HG03342 (cell line): ENCODE measurements around the gene DHX38.
A peak's percentile ranks its signal among the peaks of the same experiment; 100 is the strongest.

Experiments used
- ATAC-seq: cut with Tn5 transposase; IDR thresholded peaks from one replicate; pipeline ENCODE4 v1.9.1; 2021; ENCODE audit warnings: mild to moderate bottlenecking, moderate library complexity; ENCODE audit not compliant: unreplicated experiment

DHX38 gene

DNA sequence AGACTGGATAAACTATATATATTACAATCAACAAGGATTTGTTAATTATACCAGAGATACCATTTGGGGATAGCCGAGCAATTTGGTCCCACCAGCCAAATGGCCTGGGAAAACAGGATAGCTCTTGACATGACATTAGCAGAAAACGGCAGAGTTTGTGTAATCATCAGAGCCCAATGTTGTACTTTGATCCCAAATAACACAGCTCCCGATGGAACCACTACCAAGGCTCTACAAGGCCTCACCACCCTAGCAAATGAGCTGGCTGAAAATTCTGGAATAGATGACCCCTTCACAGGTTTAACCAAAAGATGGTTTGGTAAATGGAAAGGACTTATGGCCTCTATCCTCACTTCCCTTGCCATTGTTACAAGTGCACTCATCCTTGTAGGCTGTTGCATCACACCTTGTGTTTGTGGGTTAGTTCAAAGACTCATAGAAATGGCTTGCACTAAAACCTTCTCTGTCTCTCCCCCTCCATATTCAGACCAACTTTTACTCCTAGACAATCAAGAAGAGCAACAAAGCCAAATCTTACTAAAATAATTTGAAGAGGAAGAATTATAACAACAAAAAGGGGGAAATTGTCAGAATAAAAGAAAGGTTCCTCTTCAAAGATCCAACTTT is 9.8 kb upstream of the DHX38 start:
- no peak for ATAC-seq

DNA sequence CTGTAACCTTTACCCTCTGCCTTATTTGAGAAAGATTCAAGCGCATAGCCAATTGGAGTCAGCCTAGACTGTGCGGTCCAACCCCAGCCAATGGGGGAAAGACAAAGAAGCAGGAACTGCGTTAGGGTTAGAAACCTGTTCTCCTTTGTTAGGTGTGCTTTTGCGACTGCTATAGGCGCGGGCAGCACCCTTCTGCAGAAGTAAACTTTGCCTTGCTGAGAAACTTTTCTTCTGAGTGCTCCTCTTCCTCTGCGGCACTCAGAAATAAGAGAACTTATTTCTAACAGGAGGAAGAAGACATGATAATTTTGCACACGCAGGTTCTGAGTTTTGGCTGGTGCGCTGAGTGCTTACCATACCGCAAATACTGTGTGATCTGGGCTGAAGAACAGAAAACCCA is 9.2 kb upstream of the DHX38 start:
- no peak for ATAC-seq

DNA sequence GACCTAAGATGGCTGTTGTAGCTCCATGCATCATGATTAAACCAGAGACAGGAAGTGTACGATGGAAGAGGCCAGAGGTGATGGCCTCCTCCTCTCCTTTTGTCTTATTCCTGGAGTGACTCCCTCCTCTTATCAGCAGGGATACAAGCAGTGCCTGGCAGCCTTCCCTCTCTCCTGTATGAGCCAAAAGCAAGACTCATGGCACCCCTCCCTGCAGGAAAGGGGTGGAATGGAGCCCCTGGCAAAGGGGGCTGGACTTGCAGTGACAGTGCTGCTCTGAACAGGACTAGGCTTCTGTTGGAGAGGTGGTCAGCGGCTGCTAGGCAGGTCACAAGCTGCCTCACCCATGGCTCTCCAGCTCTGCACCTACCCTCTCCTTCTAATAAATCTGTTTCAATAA is 8.6 kb upstream of the DHX38 start:
- no peak for ATAC-seq

DNA sequence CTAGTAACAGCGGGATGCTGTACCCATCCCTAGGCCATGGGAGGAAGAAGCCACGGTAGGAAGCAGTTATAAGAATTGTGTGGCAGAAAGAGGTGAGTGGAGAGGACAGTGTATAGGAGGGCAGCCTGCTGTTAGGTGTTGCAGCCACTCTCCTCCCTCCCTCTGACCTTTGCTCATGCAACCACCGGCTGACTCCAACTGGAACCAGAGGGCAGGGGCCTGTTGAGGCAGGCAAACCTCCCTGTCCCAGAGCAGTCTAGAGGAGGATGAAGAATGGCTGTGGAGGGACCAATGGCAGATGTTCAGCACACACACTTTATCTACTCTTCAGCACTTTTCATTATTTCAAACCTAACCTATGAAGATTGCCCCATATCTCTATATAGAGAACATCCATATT is 2.4 kb upstream of the DHX38 start:
- no peak for ATAC-seq

DNA sequence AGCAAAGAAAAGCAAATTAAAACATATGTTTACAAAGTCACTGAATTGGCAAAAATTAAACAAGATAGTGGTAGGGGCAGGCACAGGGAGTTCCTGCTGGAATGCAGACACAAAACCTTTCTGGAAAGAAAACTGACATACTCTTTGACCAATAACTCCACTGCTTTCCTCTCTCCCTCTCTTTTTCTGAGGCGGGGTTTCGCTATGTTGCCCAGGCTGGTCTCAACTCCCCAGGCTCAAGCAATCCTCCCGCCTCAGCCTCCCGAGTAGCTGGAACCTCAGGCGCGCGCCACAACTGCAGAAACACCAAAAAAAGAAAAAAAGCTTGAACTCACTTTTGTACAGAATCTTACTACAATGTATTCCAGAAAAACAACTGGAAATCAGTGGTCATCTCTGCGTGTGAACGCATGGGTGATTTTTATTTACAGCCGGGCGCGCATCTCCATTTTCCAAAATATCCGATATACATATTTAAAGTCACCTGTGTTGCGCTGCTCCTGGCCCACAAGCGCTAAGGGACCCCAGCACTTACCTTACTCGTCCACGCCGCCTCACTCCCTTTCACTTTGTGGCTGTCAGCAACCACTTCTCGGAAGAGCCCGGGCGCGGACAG is 707 bp upstream of the DHX38 start:
- no peak for ATAC-seq

DNA sequence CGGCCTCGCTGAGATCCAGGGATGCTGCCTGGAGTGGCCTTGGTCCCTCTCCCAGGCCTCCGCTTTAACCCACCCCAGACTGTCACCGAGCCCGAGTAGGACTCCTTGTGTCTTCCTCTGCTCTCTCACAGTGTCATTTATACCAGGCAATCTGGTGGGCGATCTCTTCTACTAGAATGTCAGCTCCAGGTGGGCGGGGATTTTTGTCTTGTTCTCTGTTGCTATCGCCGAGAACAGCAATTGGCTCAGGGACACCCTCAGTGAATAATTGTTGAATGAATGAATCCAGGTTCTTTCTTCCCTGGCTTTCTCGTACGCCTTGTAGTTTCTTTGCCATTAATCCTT is 591 bp downstream of the DHX38 start:
- no peak for ATAC-seq

DNA sequence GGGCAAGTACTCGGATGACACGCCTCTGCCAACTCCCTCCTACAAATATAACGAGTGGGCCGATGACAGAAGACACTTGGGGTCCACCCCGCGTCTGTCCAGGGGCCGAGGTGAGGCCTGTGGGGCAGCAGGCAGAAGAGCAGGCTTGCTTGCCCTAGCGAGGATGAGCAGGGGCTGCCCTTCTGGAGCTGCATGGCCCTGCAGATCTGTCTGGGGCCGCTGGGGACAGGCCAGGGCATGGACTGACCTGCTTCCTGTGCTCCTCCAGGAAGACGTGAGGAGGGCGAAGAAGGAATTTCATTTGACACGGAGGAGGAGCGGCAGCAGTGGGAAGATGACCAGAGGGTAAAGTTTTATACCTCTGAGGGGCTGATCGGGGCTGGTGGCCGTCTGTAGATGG is 5.3 kb downstream of the DHX38 start:
- no peak for ATAC-seq

DNA sequence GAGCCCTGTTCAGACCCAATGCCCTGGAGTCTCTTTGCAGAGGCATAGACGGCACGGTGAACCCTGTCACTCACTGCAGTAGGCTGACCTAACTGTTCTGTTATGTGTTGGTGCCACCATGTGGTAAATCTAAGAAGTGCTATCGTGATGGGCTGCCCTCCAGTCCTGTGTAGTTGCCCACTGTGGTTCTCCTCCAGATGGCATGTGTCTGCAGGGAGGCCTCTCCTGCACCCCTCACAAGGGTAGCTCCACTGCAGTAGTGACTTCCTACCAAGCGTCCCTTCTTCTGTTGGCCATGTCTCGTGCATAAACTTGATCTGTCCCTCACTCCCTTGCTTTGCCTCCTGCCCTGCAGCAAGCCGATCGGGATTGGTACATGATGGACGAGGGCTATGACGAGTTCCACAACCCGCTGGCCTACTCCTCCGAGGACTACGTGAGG is 5.8 kb downstream of the DHX38 start:
- ATAC-seq, result peak; percentile 75

DNA sequence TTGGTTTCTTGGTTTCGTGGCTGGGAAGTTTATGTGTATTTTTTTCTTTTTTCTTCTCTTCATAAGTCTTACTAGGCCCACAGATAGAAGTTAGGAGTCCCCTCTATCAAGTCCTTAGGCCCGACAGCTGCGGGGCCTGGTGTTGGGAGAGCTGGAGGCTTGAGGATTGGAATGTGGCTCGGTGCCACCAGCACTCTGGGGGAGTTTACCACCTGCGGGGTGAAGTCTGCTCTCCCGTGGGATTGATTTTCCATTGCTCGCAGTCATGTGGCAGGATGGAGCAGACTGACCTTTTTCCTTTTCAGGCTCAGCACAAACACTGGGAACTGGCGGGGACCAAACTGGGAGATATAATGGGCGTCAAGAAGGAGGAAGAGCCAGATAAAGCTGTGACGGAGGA is 7.5 kb downstream of the DHX38 start:
- ATAC-seq, result no peak

DNA sequence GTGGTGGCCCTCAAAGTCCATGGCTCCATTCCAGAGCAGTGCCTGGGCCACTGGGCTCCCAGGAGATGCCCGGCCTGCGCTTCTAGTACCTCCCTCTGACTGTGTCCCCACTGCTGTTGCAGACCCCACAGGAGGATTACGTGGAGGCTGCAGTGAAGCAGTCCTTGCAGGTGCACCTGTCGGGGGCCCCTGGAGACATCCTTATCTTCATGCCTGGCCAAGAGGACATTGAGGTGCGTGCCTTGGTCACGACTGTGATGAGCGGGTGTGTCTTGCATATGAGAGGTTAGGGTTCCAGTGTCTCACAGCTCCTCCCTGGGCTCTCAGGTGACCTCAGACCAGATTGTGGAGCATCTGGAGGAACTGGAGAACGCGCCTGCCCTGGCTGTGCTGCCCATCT is 11.3 kb downstream of the DHX38 start:
- ATAC-seq, result no peak

DNA sequence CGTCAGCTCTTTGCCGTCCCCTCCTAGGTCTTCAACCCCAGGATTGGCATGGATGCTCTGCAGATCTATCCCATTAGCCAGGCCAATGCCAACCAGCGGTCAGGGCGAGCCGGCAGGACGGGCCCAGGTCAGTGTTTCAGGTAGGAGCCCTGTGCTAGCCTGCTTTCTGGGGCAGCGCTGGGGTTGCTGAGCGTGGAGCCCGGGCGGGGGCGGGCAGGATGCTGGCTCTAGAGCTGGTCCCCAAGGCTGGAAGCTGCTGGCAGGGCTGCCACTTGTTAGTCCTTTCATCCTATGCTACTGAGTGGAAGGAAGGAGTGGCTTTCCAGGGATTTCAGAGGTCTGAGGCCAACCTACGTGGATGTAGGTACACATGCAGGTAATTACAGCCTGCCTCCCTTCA is 12.3 kb downstream of the DHX38 start:
- ATAC-seq, result no peak

DNA sequence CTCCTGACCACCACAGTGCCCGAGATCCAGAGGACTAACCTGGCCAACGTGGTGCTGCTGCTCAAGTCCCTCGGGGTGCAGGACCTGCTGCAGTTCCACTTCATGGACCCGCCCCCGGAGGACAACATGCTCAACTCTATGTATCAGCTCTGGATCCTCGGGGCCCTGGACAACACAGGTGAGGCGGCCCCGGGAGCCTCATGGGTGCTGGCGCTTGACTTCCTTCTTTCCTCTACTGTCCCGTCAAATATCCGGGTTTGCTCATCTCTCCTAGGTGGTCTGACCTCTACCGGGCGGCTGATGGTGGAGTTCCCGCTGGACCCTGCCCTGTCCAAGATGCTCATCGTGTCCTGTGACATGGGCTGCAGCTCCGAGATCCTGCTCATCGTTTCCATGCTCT is 13.7 kb downstream of the DHX38 start:
- ATAC-seq, result no peak

DNA sequence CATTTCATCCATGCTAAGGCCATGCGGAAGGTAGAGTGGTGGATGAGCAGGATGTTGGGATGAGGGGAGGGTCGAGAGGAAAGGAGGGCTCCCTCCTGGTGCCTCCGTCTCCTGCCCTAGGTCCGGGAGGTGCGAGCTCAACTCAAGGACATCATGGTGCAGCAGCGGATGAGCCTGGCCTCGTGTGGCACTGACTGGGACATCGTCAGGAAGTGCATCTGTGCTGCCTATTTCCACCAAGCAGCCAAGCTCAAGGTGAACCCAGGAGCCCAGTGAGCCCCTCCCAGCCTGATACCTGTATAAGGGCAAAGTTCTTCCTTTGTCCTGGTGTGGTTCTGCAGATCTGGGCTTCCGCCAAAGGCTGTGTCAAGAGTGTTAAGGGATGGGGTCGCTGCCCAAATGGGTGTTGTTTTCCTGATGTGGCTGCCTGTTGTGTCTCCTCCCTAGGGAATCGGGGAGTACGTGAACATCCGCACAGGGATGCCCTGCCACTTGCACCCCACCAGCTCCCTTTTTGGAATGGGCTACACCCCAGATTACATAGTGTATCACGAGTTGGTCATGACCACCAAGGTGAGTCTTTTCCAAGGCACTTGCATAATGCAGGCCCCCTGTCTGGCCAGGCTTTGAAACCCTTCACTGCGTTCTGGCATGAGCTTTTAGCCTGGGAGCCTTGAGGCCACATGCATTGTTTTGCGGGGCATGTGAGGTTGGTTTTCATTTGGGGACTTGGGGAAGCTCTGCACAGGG is 14.9 kb downstream of the DHX38 start:
- no peak for ATAC-seq

DNA sequence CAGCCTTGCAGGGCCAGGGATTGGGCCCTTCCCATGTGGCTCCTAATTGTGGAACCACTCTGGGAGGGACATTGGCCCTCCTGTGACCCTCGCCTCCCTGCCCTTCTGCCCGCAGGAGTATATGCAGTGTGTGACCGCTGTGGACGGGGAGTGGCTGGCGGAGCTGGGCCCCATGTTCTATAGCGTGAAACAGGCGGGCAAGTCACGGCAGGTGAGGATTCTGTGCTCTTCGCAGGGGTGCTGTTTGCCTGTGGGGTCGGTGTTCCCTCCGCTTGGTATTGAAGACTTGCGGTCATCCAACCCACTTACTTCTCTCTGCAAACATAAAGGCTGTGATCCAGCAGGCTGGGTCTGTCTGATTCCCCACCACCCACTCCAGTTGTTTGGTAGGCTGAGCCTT is 15.7 kb downstream of the DHX38 start:
- no peak for ATAC-seq

DNA sequence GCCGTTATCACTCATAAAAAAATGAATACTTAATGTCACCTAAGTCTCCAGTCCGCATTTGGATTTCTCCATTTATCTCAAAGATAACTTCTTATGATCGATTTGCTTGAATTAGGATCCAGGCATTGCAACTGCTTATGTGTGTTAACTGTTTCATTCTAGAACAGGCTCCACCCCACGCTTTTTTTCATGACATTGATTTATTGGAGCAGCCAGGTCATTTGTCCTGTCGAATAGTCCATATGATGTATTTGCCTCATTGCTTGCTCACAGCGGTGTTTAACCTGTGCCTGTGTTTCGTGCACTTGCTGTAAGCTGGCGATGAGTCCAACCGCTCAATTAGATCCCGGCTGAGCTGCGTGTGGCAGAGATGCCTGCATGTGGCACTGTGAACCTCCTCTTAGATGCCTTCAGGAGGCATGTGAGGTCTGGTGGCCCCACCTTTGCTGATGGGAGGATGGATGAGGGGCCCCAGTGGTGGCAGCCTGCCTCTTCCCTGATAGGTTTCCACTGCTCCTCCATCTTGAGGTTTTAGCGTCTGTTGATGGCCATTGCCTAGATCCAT is 16.4 kb downstream of the DHX38 start:
- ATAC-seq, result no peak

DNA sequence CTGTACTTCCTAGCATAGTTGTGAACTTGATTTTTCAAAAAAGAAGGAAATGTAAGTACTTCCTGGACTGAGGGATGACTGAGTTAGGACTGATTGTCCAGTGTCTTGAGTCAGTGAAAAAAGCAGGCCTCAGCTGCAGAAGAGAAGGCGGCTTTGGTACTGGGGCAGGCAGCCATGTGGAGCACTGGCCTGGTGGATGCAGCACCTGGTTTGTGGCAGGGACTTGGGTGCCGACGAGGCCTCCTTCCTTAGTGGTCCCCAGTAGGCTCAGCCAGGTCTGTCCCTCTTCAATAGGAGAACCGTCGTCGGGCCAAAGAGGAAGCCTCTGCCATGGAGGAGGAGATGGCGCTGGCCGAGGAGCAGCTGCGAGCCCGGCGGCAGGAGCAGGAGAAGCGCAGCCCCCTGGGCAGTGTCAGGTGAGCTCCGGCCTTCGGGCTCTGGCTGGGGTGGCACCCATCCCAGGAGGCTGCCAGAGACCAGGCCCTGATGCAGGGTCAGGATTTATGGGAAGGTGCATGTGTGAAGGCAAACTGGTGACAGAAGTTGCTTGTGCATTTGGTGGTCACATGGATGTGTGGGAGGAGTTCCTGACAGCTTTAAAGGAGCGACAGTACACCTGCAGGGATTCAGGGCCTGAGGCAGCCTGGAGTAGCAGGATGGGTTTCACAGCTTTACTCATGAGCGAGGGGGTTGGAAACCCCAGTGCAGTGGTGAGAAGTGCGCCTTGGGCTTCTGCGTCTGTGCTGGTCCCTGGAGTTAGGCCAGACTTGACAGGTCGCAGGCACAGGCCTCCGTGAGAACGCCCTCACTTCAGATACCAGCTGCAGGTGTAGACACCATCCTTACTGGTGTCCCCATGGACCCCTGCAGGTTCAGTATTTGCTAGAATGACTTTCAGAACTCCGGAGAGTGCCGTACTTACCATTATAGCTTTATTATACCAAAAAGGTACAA is 17.3 kb downstream of the DHX38 start:
- ATAC-seq, result no peak

DNA sequence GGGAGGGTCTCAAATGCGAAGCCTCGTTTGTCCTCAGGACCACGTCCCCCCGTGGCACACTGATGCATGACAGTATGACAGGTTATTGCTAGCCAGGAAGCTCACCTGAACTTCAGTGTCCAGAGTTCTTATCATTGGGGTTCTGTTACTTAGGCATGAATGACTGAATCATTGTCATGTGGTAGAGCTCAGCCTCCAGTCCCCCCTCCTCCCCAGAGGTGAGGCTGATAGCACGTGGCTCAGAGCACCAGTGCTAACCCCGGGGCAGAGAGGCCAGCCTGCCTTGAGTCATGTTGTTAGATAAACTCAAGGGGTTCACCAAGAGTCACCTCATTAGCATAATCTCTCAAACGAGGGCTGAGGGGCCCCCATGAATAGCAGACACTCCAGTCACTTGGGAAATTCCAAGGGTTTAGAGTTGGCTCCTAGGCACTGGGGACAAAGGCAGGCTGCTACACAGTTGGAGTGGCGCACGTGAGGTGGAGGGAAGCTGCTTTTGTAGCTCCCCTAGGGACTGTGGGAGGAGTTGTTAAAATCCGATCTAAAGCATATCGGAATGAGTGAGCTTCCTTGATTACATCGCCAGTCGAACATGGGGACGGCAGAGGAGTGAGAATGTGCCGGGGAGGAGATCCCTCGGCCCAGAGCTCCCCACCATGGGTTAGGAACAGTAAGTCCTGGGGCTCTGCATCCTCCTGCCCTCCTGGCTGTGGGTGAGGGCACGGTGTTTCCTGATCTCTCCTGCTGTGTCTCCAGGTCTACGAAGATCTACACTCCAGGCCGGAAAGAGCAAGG is 18.2 kb downstream of the DHX38 start:
- ATAC-seq, result no peak

DNA sequence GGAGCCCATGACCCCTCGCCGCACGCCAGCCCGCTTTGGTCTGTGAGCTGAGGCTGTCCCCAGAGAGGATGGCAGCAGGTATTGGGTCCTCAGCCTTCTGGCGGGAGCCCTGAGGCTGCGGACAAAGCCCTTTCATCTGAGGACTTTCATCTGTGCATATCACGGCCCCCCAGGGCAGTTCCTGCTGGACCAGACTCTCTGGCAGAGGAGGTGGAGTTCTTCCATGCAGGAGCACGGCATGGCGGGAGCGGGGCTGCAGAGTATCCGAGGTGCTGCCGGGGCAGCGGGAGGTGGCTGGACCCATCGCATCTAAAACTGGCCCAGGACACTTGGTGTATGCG is 18.8 kb downstream of the DHX38 start:
- no peak for ATAC-seq

DNA sequence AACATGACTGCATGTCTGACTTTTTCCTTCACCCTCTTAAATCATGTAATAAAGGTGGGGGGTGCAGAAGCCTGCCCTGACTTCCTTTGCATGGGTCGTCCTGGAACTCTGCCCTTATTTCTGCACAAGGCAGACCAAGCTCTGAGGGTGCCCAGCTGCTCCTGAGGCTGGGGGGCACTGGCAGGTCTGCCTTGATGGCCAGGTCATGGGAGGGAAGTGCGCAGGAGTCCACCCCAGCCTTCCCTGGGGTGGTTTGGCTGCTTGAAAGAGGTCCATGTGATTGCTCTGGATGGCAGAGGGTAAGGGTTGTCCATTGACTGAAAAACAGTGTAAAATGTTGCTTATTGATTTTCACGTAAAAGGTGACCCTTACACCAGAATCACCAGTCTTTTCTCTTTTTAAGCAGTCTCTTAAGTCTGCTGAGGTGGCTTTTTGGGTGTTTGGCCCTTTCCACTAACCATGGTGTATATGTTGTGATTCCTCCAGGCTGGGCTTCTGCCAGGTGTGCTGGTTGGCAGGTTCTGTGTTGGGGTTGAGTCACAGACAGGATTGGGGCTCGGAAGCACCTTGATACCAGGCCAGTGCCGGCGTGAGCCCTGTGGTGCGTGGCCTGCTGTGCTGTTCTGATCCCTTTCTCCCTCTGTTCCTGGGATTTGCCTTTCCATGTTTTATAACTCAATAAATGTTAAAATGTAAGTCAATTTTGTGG is 19.4 kb downstream of the DHX38 start:
- ATAC-seq, result no peak

DNA sequence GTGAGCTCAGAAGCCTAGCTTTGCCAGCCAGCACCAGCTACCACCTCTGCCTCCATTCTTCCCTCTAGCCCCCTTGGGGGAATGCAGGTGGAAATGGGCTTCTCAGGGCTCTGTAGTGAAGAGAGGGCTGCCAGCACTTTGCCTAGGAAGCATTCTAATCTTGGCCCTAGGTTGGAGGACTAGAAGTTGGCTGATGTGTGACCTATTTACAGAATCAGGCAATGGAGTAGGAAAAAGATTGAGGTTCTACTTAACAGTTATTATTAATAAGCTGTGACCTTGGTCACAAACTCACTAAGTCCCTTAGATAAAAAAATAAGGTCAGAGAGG is 19.9 kb downstream of the DHX38 start:
- no peak for ATAC-seq
